ENCODE measurements around the gene CFAP65. TPM values are rescaled to one million over a fixed set of nuclear protein-coding genes. Genes with fewer than 3 reads are reported as not detected.

CFAP65 gene
- total RNA-seq, 1 donor from 2014 or later = not detected

GRCh38 chr2:219060821-219061791, 19.8 kb upstream of the CFAP65 start, which contains the start of gene IHH:
Gene IHH (minus strand): TSS chr2:219060921. CDS start chr2:219060467, 454 bp downstream.
- intact Hi-C loops (cut with micrococcal nuclease) = loop anchor here (10.0 kb wide), 1 partner anchor 64 kb away; no protein-coding TSS in a partner anchor
- peaks cover 88% of the 10 kb centered on the region for H3K27me3 ChIP-seq (ENCODE audit: low read depth)
- H3K4me3 ChIP-seq = peak within 1 kb of the TSS; percentile 55
- H3K4me1 ChIP-seq = peaks cover 41% of the 10 kb centered on the region
- DNase-seq = no peak
- TF ChIP-seq CTCF (IDR thresholded peaks at IDR 0.05; ENCODE audit: borderline replicate concordance) = no peak
- H3K9me3 ChIP-seq (replicated peaks) = no peaks in the 10 kb centered on the region
- H3K27ac ChIP-seq (replicated peaks) = no peak within 1 kb of the TSS
- H3K36me3 ChIP-seq = no peaks in the 10 kb centered on the region

DNA sequence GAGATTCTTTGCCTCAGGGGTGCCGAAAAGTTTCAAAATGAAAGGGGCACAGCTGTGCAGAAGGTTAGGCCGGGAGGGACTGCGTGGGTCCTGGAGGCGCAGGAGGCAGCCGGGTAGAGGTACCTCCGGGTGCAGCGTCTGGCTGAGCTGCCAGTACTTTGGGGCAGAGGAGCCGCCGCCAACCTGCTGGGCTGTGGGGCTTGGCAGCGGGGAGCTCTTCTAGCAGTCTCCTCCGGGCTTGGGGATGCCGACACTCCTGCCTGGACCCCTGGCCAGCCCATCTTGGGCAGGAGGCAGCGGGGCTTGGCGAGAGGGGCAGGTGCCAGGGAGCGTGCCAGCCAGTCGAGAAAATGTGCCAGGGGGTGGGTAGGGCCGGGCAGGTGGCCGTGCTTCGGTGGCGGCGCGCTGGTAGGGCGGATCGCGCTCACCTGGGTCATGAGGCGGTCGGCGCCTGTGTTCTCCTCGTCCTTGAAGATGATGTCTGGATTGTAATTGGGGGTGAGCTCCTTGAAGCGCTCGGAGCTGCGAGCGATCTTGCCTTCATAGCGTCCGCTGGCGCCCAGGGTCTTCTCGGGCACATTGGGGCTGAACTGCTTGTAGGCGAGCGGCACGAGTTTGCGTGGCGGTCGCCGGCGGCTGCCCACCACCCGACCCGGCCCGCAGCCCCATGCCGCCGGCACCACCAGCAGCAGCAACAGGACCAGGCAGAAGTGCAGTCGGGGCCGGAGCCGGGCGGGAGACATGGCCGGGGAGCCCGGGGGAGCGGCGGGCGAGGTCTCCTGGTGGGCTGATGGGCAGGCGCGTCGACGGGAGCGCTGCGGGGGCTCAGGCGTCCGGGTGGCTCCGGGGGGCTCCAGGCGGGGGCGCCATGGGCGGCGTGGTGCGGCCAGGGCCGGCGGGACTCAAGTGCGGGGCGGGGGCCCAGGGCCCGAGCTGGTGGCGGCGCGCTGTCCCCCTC, 18.7 kb upstream of the CFAP65 start:
- no peaks in the 10 kb centered on the region for H3K36me3 ChIP-seq
- H3K27ac ChIP-seq (replicated peaks) = no peak overlapping the region
- H3K4me3 ChIP-seq = peak overlapping the region; percentile 55
- peaks cover 41% of the 10 kb centered on the region for H3K4me1 ChIP-seq
- TF ChIP-seq CTCF (IDR thresholded peaks at IDR 0.05; ENCODE audit: borderline replicate concordance) = no peak
- no peaks in the 10 kb centered on the region for H3K9me3 ChIP-seq (replicated peaks)
- no peak for DNase-seq
- intact Hi-C loops (cut with micrococcal nuclease) = loop anchor here (5.0 to 10.0 kb wide), 2 partner anchors 65 to 92 kb away; no protein-coding TSS in a partner anchor
- peaks cover 97% of the 10 kb centered on the region for H3K27me3 ChIP-seq (ENCODE audit: low read depth)

DNA sequence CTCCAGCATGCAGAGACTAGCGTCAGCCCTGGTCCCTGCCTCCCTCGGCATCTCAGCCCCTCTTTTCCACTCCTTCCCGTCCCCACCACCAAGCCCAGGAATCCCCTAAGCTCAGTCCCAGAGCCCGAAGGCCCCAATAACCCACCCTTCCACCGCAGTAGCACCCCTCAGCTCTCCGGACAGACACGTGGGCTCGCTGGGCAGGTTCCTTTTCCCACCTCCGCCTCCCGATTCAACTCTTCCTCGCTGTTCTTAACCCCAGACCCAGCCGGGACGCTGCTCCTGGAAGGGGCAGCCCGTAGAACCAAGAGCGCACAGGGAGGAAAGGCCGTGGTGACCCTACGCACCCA, 18.0 kb upstream of the CFAP65 start:
- H3K9me3 ChIP-seq (replicated peaks) = no peaks in the 10 kb centered on the region
- peak overlapping the region; percentile 55 for H3K4me3 ChIP-seq
- no peak overlapping the region for H3K27ac ChIP-seq (replicated peaks)
- no peaks in the 10 kb centered on the region for H3K36me3 ChIP-seq
- intact Hi-C loops (cut with micrococcal nuclease) = loop anchor here (5.0 kb wide), 1 partner anchor 93 kb away; no protein-coding TSS in a partner anchor
- peaks cover 99% of the 10 kb centered on the region for H3K27me3 ChIP-seq (ENCODE audit: low read depth)
- no peak for TF ChIP-seq CTCF (IDR thresholded peaks at IDR 0.05; ENCODE audit: borderline replicate concordance)
- no peak for DNase-seq
- H3K4me1 ChIP-seq = peaks cover 41% of the 10 kb centered on the region

- peak; percentile 50 for DNase-seq
- intact Hi-C loops (cut with micrococcal nuclease) = loop anchor here (5.0 kb wide), 1 partner anchor 94 kb away; no protein-coding TSS in a partner anchor
- H3K27me3 ChIP-seq (ENCODE audit: low read depth) = peaks cover 100% of the 10 kb centered on the region
These were observed 17.4 kb upstream of the CFAP65 start for GRCh38 chr2:219058541-219059374.

More at GRCh38 chr2:219058541-219059374, 17.4 kb upstream of the CFAP65 start:
- Histone ChIP-seq H3K4me1 (peaks cover 41% of the 10 kb centered on the region), H3K4me3 (peak overlapping the region; percentile 55), H3K27ac (replicated peaks) (no peak overlapping the region), H3K36me3 (no peaks in the 10 kb centered on the region), H3K9me3 (replicated peaks) (no peaks in the 10 kb centered on the region)
- no peak for TF ChIP-seq CTCF (IDR thresholded peaks at IDR 0.05; ENCODE audit: borderline replicate concordance)
